Stimulated activated naive CD8-positive, alpha-beta T cell treated with anti-CD3 and anti-CD28 coated beads, Interleukin-15, amount 100 ng/mL, for 72 hours (primary cell): ENCODE measurements around the gene TTC28.
"Not testable (repeated sequence)": the region's sequence is repeated elsewhere in the genome, so short reads cannot be mapped to it uniquely, and the experiment has no call there.

Experiments used
- ATAC-seq: fragments of 150-1000 bp; cut with Tn5 transposase; 2 replicates; pipeline ENCODE4 v1.10.0; 2021; ENCODE audit warnings: mild to moderate bottlenecking, moderate library complexity
- DNase-seq, 2 donors: peaks; one replicate each; pipeline ENCODE4 v3.0.0; 2021 to 2022
- H3K27ac Mint-ChIP-seq, 2 donors: one replicate each; pipeline ENCODE4 v1.8.0; 2022; ENCODE audit warnings: mild to moderate bottlenecking in 2 of 2, mixed read lengths in 2 of 2, moderate library complexity in 2 of 2
- H3K27me3 Mint-ChIP-seq: one replicate; pipeline ENCODE4 v1.8.0; 2022; ENCODE audit warnings: mixed read lengths
- H3K4me1 Mint-ChIP-seq: one replicate; pipeline ENCODE4 v1.8.0; 2022; ENCODE audit warnings: mild to moderate bottlenecking, mixed read lengths
- H3K4me3 Mint-ChIP-seq, 2 donors: one replicate each; pipeline ENCODE4 v1.8.0; 2022; ENCODE audit warnings: mild to moderate bottlenecking in 2 of 2, mixed read lengths in 2 of 2, moderate library complexity in 1 of 2
- H3K9me3 Mint-ChIP-seq, 2 donors: one replicate each; pipeline ENCODE4 v1.8.0; 2022; ENCODE audit warnings: mixed read lengths in 2 of 2

Gene TTC28

GRCh38 chr22:28467055-28467454 is 212.6 kb downstream of the TTC28 start:
- H3K27me3 Mint-ChIP-seq, ATAC-seq, H3K4me1 Mint-ChIP-seq, DNase-seq, H3K27ac Mint-ChIP-seq, H3K4me3 Mint-ChIP-seq, H3K9me3 Mint-ChIP-seq: not testable (repeated sequence)

DNA sequence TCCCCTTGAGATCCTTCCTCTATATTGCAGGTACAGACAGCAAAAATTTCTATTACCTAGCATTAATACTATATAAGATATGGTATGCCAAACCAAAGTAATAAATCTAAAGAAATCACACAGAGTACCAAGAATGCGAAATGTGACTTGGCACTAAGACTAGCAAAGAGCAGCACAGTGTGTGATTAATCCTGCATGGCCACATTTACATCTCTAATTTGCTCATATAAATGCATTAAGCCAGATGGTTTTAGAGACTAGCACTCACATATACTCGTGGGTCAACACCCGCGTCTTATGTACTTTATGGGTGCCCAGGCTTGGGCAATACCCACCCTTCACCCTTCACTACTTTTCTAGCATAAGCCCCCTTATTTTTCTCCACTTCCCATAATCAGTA is 213.2 kb downstream of the TTC28 start:
- Mint-ChIP-seq H3K27me3 (no peaks in the 10 kb centered on the region), H3K27ac (no peak overlapping the region), H3K4me3 (no peak overlapping the region), H3K4me1 (no peaks in the 10 kb centered on the region), H3K9me3 (peaks cover 0 to 7% of the 10 kb centered on the region in 2 donors)
- ATAC-seq, result no peak
- DNase-seq, result no peak

DNA sequence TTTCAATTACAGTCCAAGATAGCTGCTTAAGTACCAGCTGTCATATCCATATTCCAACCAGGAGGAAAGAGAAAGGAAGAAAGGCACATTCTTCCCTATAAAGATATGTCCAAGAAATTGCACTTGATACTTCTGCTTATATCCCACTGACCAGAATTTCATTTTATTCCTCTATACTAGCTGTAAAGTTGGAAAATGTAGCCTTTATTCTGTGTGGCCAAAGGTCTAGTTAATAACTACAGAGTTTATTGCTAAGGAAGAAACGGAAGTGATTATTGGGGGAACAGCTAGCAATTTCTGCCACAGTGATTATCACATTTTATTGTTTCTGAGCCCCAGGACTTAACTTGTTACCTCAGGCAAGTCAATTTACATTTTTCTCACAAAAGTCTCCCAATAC is 213.8 kb downstream of the TTC28 start:
- Mint-ChIP-seq H3K27ac (no peak overlapping the region), H3K9me3 (peaks cover 0 to 8% of the 10 kb centered on the region in 2 donors), H3K4me3 (no peak overlapping the region), H3K27me3 (no peaks in the 10 kb centered on the region), H3K4me1 (no peaks in the 10 kb centered on the region)
- no peak for ATAC-seq
- DNase-seq, result no peak

GRCh38 chr22:28464127-28464526 is 215.5 kb downstream of the TTC28 start:
- Mint-ChIP-seq H3K27ac (no peak overlapping the region), H3K27me3 (no peaks in the 10 kb centered on the region), H3K9me3 (peaks cover 0 to 8% of the 10 kb centered on the region in 2 donors), H3K4me3 (no peak overlapping the region), H3K4me1 (no peaks in the 10 kb centered on the region)
- ATAC-seq (no peak), DNase-seq (no peak)

DNA sequence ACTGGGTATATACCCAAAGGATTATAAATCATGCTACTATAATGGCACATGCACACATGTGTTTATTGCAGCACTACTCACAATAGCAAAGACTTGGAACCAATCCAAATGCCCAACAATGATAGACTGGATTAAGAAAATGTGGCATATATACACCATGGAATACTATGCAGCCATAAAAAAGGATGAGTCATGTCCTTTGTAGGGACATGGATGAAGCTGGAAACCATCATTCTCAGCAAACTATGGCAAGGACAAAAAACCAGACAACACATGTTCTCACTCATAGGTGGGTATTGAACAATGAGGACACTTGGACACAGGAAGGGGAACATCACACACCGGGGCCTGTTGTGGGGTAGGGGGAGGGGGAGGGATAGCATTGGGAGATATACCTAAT is 216.2 kb downstream of the TTC28 start:
- not testable (repeated sequence) for H3K27ac Mint-ChIP-seq, H3K9me3 Mint-ChIP-seq, ATAC-seq

GRCh38 chr22:28462901-28463300 is 216.7 kb downstream of the TTC28 start:
- Mint-ChIP-seq H3K4me3 (no peak overlapping the region), H3K4me1 (no peaks in the 10 kb centered on the region), H3K9me3 (peaks cover 0 to 8% of the 10 kb centered on the region in 2 donors), H3K27ac (no peak overlapping the region), H3K27me3 (no peaks in the 10 kb centered on the region)
- ATAC-seq (no peak), DNase-seq (no peak)

More for the DNA sequence above, 216.2 kb downstream of the TTC28 start:
- not testable (repeated sequence) for DNase-seq, H3K4me1 Mint-ChIP-seq, H3K4me3 Mint-ChIP-seq, H3K27me3 Mint-ChIP-seq

- H3K4me1 Mint-ChIP-seq, result no peaks in the 10 kb centered on the region
- DNase-seq (no peak), ATAC-seq (no peak)
- no peaks in the 10 kb centered on the region for H3K27me3 Mint-ChIP-seq
- peak overlapping the region in 1 of 2 donors; percentile 2 for H3K27ac Mint-ChIP-seq
- peaks cover 0 to 8% of the 10 kb centered on the region in 2 donors for H3K9me3 Mint-ChIP-seq
- H3K4me3 Mint-ChIP-seq, result no peak overlapping the region
These were observed 217.6 kb downstream of the TTC28 start for GRCh38 chr22:28462041-28462440.

GRCh38 chr22:28454431-28455064 is 225.1 kb downstream of the TTC28 start:
- ATAC-seq, result no peak
- DNase-seq, result no peak
- Mint-ChIP-seq H3K4me3 (no peak overlapping the region), H3K27me3 (no peaks in the 10 kb centered on the region), H3K9me3 (no peaks in the 10 kb centered on the region), H3K27ac (no peak overlapping the region), H3K4me1 (no peaks in the 10 kb centered on the region)

DNA sequence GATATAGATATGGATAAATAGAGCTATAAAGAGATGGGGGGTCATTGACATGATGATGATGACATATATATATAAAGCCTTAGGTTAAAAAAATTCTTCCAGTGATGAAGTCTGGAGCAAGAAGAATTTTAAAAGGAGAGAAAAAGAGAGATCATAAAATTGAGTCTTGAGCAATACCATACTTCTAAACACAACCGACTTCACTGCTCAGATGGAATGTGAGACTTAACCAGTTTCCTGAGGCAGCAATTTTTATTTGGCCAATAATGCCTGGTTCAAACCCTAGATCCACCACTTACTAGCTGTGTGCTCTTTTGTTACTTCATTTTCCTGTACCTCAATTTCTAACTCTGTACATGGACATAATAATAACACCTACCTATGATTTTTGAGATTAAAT is 229.5 kb downstream of the TTC28 start:
- H3K4me3 Mint-ChIP-seq, result no peak overlapping the region
- no peaks in the 10 kb centered on the region for H3K9me3 Mint-ChIP-seq
- ATAC-seq (no peak), DNase-seq (no peak)
- H3K4me1 Mint-ChIP-seq, result no peaks in the 10 kb centered on the region
- H3K27ac Mint-ChIP-seq, result no peak overlapping the region
- no peaks in the 10 kb centered on the region for H3K27me3 Mint-ChIP-seq

DNA sequence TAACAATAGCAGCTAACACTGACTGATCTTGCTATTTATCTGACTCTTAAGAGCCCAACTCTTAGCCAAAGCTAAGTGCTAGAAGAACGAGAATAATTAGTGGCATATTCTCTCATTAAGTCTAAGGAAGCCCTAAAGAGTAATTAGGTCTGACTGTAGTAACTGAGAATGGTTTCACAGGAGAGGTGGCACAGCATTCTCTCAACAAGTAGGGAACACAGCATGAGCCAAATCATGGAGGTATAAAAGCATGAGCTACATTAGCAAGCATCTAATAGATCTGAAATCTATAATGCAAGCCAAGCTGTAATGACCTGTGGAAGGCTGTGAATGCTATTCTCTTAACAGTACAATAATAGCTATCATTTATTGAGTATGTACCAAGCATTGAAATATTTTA is 230.6 kb downstream of the TTC28 start:
- Mint-ChIP-seq H3K4me1 (no peaks in the 10 kb centered on the region), H3K4me3 (no peak overlapping the region), H3K9me3 (no peaks in the 10 kb centered on the region), H3K27ac (no peak overlapping the region), H3K27me3 (no peaks in the 10 kb centered on the region)
- no peak for ATAC-seq
- no peak for DNase-seq

DNA sequence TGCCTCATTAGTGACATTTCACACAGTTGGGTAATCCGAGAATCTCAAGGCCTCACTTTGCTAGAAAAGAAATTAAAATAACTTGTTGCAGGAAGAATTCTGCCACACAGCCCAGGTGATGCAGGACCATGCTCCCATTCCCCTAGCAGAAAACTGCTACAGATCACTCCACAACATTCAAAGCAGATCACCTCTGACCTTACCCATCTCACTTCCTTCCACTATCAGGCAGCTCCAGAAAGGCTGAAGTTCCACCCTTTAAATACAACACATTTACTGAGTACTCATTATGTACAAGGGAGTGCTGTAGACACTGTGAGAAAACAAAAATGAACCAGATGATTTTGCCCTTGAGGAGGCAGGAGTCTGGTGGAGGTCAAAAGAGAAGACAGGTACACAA is 231.0 kb downstream of the TTC28 start:
- H3K4me3 Mint-ChIP-seq, result no peak overlapping the region
- H3K4me1 Mint-ChIP-seq, result peaks cover under 1% of the 10 kb centered on the region
- H3K27ac Mint-ChIP-seq, result no peak overlapping the region
- ATAC-seq, result no peak
- DNase-seq, result no peak
- H3K9me3 Mint-ChIP-seq, result no peaks in the 10 kb centered on the region
- H3K27me3 Mint-ChIP-seq, result no peaks in the 10 kb centered on the region

DNA sequence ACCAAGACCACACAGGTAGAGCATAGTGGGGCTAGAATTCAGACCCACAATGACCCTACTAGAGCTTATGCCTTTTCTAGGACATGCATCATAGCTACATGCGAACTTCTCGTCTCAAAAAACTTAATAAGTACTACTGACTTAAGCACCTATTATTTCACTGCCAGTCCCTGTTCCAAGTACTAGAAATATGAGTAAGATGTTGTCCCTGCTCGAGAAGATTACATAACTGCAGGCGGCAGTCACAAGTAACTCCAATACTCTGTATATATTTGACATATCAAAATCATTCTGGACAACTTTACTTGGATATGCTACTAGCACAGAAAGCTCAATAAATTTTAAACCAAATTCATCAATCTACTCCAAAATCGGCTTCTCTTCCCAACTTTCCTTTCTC is 235.0 kb downstream of the TTC28 start:
- no peak for DNase-seq
- Mint-ChIP-seq H3K27me3 (no peaks in the 10 kb centered on the region), H3K4me3 (no peak overlapping the region), H3K4me1 (peaks cover 20% of the 10 kb centered on the region), H3K27ac (no peak overlapping the region), H3K9me3 (no peaks in the 10 kb centered on the region)
- no peak for ATAC-seq

GRCh38 chr22:28443526-28443876 is 236.1 kb downstream of the TTC28 start:
- ATAC-seq, result no peak
- Mint-ChIP-seq H3K27ac (peak overlapping the region; percentile 95 to 96), H3K4me3 (peak overlapping the region; percentile 87 to 93), H3K9me3 (no peaks in the 10 kb centered on the region), H3K4me1 (peaks cover 20% of the 10 kb centered on the region), H3K27me3 (no peaks in the 10 kb centered on the region)
- peak; percentile 24 to 47 for DNase-seq

DNA sequence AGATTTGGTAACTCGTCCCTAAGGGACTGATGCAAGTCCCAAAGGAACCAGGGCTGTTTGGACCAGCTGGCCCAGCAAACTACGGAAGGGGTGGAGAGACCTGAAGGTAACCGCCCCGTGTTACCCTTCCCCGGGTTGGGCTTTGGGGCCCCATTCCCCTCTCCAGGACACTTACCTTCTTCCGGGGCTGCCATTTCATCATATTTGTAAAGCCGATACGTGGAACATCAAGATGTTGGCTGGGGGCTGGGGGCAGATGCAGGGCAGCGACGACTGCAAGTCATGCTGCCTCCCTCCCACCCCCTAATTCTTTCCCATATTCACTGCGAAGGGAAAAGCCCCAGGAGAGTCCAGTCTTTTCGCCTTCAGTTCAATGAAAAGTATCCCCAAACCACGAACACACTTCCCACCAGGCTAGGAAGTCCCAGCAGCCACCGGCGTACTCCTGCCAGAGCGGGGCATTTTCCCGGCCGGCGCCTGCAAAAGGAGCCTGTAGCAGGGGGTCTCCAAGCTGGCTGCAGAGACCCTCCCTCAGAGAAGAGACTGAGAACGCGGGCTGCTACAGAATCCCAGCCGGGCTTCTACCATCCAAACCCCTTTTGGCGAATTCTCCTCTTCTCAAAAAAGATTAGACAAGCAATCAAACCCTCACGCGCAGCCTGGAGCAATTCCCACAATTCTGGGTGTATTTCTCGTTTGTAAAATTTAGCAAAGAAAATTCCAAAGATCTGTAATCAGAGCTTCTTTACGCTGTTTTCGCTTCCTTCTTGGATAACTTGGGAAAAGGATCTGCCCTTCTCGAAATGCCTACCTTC is 236.7 kb downstream of the TTC28 start:
- no peak for DNase-seq
- H3K4me3 Mint-ChIP-seq, result peak overlapping the region; percentile 87 to 93
- H3K27ac Mint-ChIP-seq, result peak overlapping the region; percentile 95 to 96
- H3K4me1 Mint-ChIP-seq, result peaks cover 20% of the 10 kb centered on the region
- no peaks in the 10 kb centered on the region for H3K27me3 Mint-ChIP-seq
- no peaks in the 10 kb centered on the region for H3K9me3 Mint-ChIP-seq
- peak; percentile 61 for ATAC-seq

DNA sequence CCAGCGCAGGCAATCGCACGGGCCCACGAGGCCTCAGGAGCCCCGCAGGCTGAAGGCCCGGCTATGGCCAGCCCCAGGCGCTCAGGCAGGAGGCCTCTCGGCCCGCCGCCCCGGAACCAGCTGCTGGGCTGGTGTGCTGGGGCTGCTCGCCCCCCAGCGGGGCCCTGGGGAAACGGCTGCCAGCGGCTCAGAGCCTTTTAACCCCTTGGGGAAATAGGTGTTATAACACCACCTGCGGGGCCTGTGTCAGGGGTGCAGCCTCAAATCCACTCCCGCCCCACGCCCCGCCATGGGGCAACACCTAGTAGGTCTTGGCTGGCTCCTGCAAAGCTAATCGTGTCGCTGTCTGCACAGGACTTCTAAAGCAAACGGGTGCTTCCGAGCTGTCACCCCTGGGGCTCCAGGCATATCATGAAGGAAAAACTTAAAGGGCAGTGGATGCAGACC is 237.4 kb downstream of the TTC28 start:
- Mint-ChIP-seq H3K27me3 (no peaks in the 10 kb centered on the region), H3K9me3 (no peaks in the 10 kb centered on the region), H3K27ac (peak overlapping the region; percentile 95 to 96), H3K4me3 (peak overlapping the region; percentile 87 to 93), H3K4me1 (peaks cover 24% of the 10 kb centered on the region)
- peak; percentile 98 for ATAC-seq
- DNase-seq, result peak; percentile 86 to 91

DNA sequence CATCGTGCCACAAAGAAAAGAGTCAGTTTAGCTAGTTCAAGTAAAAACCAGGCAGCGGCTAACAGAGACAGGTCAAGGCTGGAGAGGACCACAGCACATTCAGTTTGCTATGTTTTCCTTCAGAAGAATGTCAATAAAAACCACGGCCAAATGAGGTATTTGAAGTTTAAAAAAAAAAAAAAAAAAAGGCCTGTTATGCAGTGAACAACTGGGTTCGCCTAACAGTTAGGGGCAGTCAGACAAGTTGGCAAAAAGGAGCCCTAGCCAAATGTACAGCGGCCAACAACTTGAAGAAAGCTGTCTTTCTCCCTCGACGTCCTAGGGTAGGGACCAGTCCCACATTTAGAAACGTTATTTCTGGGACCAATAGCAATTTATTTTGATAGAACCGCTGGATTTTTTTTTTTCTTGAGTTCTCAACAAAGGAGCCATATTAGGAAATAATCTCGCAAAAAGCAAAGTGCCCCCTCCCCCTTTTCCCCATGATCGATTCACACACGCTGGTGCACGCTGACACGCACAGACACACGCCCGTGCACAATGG is 237.8 kb downstream of the TTC28 start:
- no peak for DNase-seq
- Mint-ChIP-seq H3K27me3 (no peaks in the 10 kb centered on the region), H3K9me3 (no peaks in the 10 kb centered on the region), H3K4me3 (peak overlapping the region; percentile 87 to 93), H3K4me1 (peaks cover 25% of the 10 kb centered on the region), H3K27ac (peak overlapping the region; percentile 65 to 93)
- no peak for ATAC-seq
